Omental fat pad (tissue), 4 donors: Measurements from ENCODE around the gene PLEKHG2. TPM values are rescaled to one million over a fixed set of nuclear protein-coding genes. Genes with fewer than 3 reads are reported as not detected.

Source experiments
- ATAC-seq: fragments of 150-250 bp; one replicate; pipeline ENCODE4 v1.9.1; 2016; ENCODE audit warnings: mild to moderate bottlenecking, moderate library complexity; ENCODE audit not compliant: low FRiP score
- DNase-seq: peaks from one replicate; pipeline ENCODE4 v3.0.0-alpha.2; 2019; ENCODE audit warnings: low spot score
- total RNA-seq, 4 donors: library from RNA; depleted of rRNA; stranded (reverse); fragments of >200 nt; gene quantifications; one replicate each; pipeline ENCODE4 v1.1.0, GENCODE V29; 2016
- TF ChIP-seq, protein P1 (sequence below), 3 donors: fragments of 450-650 bp; IDR thresholded peaks; one replicate each; pipeline ENCODE4 v1.5.1; 2016 to 2017; ENCODE audit warnings: antibody characterized with exemption in 3 of 3, mild to moderate bottlenecking in 3 of 3, moderate library complexity in 2 of 3

The PLEKHG2 gene
- total RNA-seq, 4 donors from 2014 or later = 16.5 to 35.3 (median 21.4) TPM

DNA sequence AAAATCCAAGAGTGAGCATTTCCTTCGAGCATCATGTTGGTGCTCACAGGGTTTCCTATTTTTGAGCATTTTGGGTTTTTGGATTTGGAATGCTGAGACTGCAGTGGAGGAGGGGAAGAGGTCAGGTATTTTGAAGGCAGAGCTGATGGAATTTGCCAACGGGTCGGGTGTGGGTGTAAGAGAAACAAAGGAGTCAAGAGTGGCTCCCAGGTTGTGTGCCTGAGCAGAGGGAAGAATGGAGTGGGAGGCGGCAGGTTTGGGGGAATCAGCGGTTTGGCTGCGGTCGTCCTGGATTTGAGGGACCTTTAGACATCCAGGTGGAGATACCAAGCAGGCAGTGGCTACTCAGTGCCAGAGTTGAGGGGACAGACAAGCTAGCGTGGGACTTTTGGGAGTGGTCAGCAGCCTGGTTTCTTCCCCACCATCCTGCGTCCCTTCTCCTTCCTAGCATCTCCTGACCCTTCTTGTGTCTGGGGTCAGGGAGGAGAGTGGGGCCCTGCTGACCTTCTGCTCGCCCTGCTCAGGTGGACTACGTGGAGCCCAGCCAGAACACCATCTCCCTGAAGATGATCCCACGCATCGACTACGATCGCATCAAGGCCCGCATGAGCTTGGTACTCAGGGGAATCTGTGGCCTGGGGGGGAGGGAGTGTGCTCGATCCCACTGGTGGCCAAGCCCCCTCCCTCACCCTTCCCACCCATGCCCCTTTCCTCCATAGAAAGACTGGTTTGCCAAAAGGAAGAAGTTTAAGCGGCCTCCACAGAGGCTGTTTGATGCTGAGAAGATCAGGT is 53.7 kb downstream of the PLEKHG2 start:
- no peak for DNase-seq
- no peak for ATAC-seq
- TF ChIP-seq, protein P1, sequence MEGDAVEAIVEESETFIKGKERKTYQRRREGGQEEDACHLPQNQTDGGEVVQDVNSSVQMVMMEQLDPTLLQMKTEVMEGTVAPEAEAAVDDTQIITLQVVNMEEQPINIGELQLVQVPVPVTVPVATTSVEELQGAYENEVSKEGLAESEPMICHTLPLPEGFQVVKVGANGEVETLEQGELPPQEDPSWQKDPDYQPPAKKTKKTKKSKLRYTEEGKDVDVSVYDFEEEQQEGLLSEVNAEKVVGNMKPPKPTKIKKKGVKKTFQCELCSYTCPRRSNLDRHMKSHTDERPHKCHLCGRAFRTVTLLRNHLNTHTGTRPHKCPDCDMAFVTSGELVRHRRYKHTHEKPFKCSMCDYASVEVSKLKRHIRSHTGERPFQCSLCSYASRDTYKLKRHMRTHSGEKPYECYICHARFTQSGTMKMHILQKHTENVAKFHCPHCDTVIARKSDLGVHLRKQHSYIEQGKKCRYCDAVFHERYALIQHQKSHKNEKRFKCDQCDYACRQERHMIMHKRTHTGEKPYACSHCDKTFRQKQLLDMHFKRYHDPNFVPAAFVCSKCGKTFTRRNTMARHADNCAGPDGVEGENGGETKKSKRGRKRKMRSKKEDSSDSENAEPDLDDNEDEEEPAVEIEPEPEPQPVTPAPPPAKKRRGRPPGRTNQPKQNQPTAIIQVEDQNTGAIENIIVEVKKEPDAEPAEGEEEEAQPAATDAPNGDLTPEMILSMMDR (IDR thresholded peaks at IDR 0.05) = no peak

DNA sequence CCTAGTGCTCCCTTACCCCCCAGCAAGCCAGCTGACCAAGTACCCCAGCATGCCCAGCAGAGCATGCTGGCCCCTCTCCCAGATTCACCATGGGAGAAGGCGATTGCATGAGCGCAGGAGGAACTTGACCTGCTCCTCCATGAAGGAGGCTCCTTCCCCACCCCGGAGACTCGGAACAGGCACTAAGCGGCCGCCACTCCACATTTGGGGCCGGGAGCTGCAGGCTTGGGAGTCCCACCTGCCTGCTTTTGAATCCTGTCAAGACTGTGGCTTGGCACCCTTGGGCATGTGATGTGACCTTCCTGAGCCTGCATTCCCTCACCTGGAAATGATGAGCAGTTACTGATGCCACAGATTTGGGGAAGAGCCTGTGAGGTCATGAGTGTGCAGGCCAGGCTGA is 55.5 kb downstream of the PLEKHG2 start:
- no peak for ATAC-seq
- TF ChIP-seq, protein P1 (IDR thresholded peaks at IDR 0.05) = no peak
- DNase-seq = no peak

DNA sequence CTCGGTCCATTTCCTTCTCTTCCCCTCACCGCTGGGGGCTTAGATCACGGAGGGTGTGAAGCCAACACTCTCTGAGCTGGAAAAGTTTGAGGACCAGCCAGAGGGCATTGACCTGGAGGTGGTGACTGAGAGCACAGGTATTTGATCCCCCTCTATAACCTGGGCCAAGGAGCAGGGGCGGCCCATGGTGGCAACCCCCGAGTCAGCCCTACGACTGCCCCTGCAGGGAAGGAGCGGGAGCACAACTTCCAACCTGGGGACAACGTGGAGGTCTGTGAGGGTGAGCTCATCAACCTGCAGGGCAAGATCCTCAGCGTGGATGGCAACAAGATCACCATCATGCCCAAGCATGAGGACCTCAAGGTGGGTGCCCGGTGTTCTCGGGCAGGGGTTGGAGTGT is 56.6 kb downstream of the PLEKHG2 start:
- no peak for ATAC-seq
- DNase-seq = no peak
- TF ChIP-seq, protein P1 (IDR thresholded peaks at IDR 0.05) = no peak

DNA sequence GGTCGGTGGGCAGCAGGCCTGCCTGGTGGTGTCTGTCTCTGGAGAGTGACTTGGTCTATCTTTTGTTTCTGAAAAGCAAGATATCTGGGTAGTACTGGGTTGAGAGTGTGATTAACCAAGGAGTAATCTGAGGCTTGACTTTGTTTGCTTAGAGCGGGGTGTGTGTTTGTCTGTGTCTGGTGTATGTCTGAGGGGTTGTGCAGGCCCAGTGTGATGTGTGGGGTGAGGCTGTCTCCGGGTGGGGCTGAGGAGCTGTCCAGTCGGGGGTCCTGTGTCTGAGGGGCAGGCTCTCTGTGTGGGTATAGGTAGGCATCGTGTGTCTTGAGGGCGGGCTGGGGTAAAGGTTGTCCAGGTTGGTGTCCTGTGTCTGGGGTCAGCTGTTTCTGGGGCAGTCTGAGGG is 57.1 kb downstream of the PLEKHG2 start:
- TF ChIP-seq, protein P1 (IDR thresholded peaks at IDR 0.05) = no peak
- ATAC-seq = no peak

DNA sequence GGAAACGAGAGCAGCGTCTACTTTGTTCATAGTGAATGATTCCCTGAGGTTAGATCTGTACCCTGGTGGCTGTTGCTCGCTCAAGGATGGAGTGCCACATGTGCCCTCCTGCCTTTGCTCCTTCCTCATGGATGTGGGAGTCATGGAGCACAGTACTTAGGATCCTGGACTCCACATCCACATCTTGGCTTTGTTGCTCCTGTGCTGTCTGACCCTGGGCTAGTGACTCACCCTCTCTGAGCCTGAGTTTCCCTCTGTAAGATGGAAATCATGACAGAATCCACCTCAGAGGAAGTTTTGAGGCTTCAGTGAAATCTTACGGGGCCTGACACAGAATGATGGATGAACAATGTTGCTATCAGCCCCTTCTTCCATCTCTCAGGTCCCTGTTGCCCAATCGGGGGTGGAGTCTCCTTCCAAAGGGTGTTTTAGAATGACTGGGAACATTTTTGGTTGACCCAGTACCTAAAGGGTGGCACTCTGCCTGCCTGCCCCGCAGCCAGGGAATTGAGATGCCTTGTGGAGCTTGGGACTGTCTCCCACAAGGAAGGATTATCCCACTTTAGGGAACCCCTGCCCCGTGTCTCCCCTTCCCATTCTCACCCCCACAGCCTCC is 58.4 kb downstream of the PLEKHG2 start:
- ATAC-seq (no peak), DNase-seq (no peak)
- TF ChIP-seq, protein P1 (IDR thresholded peaks at IDR 0.05) = no peak

More for the DNA sequence above, 57.1 kb downstream of the PLEKHG2 start:
- no peak for DNase-seq

DNA sequence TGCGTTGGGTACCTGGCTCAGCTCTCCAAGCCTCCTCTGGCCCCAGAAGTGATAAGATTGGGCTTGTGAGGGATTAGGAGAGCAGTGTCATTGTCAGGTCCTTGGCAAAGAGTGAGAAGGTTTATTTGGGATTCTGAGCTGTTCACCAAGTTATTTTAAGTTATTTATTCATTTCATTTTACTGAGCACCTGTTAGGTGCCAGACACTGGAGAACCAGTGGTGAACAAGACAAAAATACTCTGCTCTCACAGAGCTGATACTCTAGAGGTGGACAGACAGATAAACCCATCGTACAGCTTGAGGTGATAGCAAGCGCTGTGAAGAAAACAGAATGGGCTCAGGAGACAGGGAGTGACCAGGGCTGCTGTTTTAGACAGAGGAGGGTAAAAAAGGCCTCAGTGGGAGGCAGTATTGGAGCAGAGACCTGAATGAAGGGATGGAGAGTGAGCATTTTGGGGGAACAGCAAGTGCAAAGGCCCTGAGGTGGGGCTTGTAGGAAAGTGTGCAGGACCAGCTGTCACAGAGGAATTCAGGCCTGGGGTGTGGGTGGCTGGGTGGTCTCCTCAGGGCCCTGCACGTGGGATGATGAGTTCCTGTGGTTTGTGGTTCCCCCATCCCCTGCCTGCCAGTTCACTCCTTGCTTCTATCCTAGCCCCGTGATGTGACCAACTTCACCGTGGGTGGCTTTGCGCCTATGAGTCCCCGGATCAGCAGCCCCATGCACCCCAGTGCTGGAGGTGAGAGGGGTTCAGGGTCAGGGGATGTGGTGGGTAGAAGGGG is 59.5 kb downstream of the PLEKHG2 start:
- ATAC-seq (no peak), DNase-seq (no peak)
- TF ChIP-seq, protein P1 (IDR thresholded peaks at IDR 0.05) = no peak
